ENCODE data around the gene ITGB2.

ITGB2 gene

DNA sequence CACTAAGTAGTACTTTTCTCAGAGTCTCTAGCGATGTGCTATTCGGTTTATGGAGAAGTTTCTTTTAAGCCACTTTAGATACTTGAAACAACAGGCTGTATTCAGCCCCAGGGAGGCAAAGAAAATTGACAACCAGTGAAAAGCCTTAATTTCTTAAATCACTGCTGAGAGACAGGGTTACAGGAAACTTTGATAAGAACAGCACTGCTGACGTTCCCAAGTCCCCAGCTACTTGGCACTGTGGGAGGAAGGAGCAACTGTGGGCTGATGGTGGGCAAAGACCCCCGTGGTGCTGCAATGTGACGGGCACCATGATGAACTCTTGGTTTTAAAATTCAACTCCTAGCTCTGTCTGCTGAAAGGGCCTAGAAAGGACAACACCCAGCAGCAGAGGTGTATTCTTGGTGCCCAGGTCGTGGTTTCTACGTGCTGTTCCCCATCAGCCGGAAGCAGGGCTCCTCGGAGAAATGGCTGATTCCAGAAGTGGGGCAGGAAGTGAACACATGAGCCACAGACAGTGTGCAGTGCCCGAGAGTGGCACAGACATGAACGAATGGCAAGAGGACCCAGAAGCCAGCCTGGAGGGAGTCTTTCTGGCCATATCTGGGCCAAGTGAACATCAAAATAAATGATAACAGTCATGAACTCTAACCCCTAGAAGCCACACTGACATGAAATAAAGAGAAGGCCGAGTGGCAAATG is 52.5 kb downstream of the ITGB2 start:
- DNase-seq (ENCODE audit: low spot score): no peak

DNA sequence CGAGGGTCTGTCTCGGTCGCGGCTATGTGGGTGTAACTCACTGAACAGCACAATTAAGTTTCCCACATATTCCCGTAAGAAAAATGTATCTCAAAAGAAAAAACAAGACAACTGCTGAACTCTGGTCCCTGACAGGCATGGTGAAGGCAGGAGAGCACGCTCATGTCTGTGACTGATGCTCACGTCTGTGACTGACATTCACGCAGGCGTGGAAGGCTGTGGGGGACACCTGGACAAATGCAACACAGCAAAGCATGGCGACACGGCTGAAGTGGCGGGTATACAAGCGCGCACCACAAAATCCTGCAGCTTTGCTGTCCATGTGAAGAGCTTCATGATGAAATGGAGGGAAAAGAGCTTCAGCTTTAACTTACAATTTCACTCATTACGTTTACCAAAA is 53.2 kb downstream of the ITGB2 start:
- no peak for DNase-seq (ENCODE audit: low spot score)

DNA sequence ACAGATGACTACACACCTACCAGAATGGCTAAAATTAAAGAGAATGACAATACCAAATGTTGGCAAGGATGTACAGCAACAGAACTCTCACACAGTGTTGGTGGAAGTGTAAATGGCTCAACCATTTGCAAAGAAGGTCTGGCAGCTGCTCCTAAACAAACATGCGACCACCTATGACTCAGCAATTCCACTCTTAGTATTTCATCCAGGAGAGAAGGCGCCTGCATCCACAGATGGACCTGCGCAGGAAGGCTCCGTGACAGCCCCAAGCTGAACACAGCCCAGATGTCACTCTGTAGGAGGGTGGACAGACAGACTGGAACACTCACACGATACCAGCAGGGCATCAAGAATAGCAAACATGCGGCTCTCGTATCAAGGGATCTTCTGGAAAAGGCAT is 53.9 kb downstream of the ITGB2 start:
- no peak for DNase-seq (ENCODE audit: low spot score)

DNA sequence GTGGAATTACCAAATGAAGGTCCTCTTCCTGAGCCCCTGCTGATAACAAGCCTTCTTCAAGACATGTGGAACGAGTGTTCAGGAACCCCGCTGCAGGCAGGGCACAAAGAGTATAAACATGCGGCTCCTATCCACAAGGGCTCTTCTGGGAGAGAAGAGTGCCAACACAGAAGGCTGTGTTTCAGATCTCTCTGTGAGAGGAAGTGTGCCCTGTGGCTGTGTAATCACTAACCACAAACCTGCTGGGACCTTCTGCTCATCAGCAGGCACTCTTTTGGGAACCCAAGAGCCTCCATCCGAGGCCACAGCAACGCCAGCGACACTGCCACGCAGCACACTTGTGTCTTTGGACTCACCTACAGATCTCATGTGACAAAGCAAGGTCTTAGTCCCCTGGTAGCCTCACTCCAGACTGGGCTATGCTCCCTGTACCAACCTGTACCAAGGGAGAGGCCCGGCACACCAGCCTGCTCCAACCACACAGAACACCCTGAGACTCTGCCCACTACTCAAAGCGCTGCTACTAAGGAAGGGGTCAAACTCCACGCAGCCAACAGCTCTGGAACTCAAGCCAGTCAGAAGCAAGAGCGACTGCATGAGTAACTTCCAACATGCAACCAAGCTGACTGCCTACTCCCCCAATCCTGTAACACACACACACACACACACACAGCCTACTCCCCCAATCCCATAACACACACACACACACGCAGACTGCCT is 55.0 kb downstream of the ITGB2 start:
- no peak for DNase-seq (ENCODE audit: low spot score)

DNA sequence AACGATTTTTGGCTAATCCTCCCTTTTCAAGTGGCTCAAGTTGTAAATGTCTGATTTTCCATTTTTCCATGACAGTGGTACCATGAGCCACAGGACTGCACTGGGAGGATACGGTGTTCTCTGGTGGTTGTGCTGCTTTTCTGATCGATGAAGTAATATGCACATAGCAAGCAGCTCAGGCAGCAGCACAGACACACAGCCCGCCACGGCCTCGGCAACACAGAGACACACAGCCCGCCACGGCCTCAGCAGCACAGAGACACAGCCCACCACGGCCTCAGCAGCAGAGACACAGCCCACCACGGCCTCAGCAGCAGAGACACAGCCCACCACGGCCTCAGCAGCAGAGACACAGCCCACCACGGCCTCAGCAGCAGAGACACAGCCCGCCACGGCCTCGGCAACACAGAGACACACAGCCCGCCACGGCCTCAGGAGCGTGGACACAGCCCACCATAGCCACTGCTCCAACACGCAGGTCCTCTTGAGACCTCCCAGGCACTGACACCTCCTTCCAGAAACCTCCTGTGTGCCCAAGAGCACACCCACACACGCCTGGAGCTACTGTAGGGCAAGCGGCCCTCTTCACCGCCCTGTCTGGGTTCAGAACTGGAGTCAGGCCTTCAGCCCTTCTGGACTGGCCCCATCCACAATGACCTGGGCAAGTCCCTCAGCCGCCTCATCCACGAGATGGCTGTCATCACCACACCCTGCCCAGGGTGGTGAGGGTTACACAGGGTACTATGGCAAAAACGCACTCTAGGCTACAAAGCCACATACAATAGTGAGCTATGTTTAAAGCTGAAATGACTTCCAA is 57.6 kb downstream of the ITGB2 start:
- DNase-seq (ENCODE audit: low spot score): no peak

DNA sequence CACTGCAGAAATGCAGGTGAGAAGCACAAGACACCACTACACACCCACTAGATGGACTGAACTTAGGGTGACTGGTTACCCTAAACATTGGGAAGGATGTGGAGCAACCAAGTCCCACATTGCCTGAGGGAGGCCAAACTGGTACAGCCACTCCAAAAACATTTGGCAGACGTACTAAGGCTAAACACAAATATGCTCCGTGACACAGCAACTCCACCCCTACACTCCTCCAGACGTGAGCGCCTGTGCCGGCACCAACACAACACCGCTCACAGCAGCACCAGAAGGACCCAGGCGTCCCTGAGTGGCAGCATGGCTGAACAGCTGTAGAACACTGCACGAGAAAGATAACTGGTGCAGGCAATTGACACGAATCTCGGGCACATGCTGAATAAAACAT is 61.9 kb downstream of the ITGB2 start:
- no peak for DNase-seq (ENCODE audit: low spot score)

DNA sequence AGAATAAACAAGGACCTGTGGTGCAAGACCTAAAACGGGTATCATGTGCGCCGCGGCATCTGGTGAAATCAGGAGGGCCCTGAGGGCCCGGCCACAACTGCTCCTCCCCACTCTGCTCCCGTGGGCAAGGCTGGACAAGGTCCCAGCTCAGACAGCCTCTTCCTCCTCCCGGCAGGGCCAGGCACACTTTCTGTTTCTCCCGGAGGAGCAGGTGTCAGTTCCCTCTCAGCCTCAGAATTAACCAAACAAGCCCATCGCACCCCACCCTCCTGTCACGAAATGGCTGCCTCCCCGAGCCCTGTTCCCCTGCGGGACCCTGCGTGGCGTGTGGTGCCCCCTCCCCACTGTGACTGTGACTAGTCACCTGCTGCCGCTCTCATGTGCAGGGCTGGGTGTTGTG is 62.4 kb downstream of the ITGB2 start:
- no peak for DNase-seq (ENCODE audit: low spot score)

DNA sequence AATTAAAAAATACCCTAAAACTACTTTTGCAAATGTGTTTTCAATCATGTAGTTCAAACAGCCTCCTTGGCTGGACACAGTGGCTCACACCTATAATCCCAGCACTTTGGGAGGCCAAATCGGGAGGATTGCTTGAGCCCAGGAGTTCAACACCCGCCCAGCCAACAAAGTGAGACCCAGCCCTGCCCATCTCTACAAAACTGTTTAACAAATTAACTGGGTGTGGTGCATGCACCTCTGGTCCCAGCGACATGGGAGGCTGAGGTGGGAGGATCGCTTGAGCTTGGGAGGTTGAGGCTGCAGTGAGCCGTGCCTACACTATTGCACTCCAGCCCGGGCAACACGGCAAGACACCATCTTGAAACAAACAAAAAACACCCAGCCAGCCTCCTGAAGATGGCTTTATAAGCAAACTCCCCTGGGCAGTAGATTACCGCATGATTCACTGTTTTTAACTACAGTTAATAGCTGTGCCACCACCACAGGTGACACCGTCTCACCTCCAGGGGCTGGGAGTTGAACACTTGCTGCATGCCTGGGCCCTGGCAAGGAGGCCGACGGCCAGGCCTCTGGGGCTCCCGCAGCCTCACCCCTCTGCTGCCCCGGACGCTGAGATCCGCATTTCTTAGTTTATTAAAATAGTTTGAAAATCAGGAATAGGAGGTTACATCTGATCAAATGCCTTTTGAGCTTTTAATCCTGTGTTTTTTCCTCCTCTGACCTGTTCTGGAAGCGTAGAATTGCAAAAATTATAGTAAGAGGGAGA is 63.4 kb downstream of the ITGB2 start:
- no peak for DNase-seq (ENCODE audit: low spot score)

DNA sequence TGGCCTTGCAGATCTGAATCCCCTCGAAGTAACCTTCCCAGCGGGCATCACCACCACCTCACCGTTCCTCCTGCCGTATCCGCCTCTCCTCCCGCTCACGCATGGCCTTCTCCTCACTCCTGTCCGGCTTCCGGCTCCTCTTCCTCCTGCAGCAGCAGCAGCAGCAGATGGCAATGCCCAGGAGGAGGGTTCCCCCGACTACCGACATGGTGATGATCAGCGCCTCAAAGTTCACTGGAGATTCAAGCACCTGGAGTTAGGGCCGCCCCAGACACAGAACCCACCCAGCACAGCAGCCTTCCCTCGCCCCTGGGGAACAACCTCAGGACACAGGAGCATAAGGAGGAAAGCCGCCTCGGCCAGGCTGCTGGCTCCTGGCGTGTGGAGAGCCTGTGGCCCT is 64.6 kb downstream of the ITGB2 start:
- no peak for DNase-seq (ENCODE audit: low spot score)

DNA sequence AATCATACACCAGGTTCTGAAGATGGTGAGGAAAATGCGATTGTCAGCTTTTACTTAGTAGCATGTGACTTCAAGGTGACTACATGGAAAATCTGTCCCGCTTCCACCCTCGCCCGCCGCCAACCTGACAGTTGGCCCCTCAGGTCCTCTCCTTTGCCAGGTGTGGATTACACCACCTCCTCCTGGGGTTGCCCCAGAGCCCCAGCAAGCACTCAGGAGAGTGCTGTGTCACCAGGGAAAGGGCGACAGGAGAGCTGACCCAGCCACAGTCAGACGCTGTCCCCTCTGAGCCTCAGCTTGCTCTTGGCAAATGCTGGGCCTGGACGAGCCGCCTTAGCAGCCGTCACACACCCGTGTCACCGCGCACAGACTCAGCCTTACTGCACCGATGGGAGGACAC is 65.1 kb downstream of the ITGB2 start:
- DNase-seq (ENCODE audit: low spot score): no peak

DNA sequence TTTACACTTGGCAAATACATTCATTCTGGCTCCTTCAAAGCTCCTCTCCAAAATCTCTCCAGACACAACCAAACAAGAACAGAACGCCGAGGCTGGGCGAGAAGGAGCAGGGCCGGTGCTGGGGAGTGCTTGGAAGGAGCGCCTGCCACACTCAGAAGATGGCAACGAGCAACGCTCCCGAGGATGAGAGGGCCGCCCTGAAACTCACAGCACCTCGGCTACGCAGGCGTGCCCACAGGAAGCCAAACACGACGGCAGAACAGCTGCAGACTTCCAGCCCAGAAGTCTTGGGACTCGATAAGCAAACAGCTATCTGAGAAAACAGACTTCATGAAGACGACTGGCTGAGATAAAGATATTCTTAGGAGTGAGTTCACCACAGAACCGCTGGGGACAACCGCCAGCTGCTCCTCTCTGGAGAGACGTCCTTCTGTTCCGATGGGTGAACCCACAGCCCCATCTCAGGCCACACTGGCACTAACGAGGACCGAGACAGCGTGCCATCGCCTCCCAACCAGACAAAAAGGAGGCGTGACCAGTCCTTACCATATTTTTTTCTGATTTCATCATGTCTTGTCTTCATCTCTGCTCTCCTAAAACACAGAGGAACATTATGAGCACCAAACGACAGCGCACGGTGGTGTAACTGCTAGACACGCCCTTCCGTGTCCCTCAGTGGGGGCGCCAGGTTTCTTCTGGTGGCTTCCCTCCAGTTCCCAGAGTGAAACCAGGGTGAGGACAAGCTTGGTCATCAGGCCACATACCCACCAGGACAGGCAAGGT is 65.8 kb downstream of the ITGB2 start:
- no peak for DNase-seq (ENCODE audit: low spot score)

DNA sequence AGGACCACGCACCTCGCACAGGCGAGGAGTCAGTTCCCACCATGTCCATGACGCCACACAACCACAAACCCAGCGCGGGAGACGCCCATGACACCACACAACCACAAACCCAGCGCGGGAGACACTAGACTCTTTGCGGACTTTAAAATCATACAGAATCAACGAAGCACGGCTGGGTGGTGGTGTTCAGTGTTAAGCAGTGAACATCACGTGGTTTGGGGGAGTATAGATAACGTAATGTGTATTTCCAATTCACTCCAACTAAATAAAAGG is 66.4 kb downstream of the ITGB2 start:
- DNase-seq (ENCODE audit: low spot score): no peak

DNA sequence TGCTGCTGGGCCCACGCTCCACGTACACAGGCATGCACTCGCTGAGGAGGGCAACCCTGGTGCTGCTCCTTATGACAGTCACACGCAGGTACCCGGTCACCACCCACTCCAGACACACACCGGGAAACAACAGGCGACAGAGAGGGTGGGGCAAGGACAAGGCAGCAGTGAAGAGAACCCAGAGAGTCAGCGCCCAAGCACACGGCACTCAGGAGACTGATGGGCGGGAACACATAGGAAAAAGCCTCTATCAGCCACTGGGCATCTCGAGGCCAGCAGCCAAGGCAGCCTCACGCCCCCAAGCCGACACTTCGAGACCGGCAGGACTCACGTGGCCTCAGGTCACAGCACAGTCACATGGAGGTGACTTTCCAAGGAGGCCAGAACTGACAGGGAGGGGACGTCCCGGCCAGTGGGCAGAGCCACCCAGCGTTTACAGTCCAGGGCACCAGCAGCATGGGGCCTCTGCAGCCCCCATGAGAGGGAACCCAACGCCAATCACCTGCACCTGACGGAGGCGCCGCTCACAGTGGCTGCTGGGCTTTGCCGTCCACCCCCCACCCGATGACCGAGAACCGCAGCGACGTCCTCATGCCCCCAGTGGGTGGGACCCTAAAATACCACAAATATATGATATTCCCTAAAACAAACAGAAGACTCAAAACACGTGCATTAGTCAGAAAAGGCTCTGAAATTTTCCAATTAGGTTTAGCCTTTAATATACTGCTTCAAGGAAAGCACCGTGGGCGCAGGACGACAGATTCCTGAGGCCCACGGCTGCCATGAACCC is 66.9 kb downstream of the ITGB2 start:
- no peak for DNase-seq (ENCODE audit: low spot score)

DNA sequence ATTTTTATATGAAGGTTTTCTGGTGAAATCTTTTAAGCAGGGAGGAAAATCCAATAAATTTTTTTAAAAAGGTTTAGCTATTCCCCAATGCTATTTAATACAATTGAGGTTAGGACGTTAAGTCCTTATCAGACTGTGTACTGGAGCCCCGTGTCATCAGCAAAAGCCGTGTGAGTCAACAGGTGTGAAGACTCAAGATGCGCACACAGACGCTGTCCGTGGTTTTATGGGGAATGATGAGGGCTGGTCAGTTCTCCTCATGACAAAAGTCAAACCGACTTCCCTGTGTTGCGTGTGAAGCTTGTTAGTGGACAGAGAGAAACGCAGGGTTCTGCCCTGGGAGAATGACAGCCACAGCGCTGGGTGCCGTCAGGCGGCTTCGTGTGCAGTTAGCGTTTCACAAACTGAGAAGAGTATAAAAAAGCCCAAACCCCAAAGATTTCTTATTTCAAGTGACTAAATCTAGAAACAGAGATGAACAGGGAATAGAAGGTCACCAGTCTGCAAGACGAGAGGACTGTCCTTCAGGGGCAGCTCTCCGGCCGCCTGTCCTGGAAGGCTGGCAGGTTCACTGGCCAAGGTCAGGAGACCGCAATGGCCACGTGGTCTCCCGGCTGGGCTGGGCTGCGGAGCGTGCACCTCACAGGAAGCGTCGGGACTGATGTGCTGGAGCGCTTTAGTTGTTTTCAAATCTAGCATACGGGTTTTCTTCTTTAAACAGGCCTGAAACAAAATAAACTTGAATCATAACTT is 69.6 kb downstream of the ITGB2 start:
- DNase-seq (ENCODE audit: low spot score): no peak

DNA sequence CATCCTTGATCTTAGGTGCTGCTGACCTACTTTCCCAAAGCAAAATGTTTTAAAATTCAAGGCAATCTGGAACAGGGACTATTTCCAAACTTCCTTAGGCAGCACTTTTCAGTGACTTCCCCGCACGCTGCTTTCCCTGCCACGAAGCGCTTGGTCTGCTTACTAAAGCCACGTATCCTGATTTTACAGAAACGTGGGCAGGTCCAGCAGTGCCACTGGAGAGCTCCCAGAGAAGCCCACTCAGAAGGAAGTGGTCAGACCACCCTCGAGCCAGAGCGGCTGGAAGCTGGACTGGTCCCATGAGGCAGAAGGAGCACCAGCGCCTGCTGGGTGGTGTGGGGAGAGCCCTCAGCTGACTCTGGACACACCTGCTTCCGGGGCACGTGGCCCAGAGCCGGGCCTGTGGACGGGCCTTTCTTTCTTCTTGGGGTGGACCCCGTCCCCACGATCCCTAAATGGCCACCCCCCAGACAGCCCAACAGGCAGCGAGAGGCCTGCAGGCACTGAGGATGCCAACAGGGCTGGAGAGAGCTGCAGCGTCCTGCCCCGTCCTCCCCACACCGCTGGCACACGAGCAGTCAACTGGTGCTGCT is 70.4 kb downstream of the ITGB2 start:
- DNase-seq (ENCODE audit: low spot score): no peak

DNA sequence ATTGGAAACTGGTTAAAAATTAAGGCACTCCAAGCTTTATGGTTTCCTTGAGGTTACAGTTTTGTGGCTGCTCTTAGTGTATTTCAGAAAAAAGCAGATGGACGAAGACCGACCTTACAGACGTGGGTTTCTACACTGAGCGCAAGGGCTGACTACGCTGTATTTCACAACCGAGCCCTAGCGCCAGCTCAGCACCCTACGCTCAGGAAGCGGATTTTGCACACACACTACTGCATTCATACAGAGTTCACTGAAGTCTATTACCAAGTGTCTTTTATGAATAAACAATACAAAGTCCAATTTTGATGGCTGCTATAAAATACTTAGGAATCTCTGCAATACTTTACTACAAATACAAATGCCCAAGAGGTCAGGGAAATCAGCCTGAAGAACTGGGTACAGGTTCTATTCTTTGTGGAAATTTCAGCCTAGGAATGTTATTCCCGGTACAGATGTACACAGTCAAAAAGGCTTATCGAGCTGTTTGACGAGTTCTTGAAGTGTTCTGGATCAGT is 71.0 kb downstream of the ITGB2 start:
- no peak for DNase-seq (ENCODE audit: low spot score)

DNA sequence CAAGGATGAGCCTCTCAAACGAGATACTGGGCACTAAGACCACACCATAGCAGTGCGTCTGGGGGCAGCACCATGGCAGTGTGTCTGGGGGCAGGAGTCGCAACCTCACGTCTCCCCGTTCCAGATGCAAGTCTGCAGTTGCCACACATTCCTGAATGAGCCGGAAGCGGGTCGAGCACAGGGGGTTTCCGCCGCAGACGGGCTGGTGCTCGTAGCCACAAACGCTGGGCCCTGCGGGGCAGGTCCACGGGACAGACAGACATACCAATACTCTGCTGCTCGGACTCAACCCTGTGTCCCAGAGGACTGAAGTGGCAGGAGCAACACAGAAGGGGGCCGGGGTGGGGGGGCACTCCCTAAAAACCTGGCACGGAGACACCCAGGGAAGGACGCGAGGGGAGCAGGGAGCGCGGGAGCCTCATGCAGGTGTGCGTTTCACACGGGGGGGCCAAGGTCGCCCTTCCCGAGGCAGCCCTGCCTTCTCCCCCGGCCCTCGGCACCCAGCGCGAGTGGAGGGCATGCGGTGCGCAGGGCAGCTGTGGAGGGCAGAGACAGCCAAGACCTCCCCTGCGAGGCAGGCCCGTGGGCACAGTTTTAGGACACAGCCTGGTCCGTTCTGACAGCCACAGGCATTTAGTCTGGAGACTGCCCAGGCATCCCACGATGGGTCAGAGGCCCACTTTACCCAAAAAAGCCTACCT is 71.7 kb downstream of the ITGB2 start:
- DNase-seq (ENCODE audit: low spot score): no peak

DNA sequence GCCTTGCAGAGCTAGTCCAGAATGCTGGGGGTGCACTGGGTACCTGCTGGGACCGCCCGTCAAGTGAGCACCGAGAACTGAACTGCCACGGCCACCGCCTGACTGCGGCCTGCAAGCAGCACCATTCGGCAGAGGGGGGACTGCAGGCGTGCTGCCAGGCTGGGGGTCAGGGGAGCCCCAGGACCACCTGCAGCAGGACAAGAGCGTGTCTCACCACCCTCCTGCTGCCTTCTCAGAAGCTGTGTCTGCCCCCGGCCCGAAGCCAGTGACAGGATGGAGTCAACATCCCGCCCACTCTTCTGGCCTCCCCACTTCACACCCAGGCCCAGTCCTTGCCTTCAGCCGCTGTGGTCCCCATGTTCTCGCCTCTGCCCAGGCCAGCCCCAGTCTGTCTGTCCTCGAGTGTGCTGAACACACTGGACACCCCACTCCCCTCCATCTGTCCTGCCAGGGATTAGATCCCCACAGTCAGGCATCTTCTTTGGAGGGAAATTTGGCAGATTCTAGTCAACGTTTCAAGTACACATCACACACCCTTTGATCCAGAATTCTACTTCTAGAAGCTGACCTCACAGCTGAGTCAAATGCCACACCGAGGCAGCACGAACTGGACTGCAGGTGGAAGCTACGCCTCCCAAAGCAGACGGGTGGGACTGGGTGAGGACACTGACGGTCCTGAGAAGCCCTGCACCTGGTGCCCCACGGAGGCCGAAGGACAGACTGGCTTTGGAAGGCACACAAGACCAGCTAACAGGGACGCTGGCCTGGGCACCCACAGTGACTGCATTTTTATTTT is 73.2 kb downstream of the ITGB2 start:
- no peak for DNase-seq (ENCODE audit: low spot score)

All from RKO (cell line).